Activated CD4-positive, alpha-beta T cell treated with anti-CD3 and anti-CD28 coated beads for 48 hours (primary cell): ENCODE results near the gene ADH5.
"Not testable (repeated sequence)": the region's sequence is repeated elsewhere in the genome, so short reads cannot be mapped to it uniquely, and the experiment has no call there.

Experiments
- DNase-seq: peaks from one replicate; pipeline ENCODE4 v3.0.0-alpha.2; 2020

The ADH5 gene

GRCh38 chr4:99082192-99082591 lies 6.4 kb downstream of the ADH5 start:
- no peak for DNase-seq

DNA sequence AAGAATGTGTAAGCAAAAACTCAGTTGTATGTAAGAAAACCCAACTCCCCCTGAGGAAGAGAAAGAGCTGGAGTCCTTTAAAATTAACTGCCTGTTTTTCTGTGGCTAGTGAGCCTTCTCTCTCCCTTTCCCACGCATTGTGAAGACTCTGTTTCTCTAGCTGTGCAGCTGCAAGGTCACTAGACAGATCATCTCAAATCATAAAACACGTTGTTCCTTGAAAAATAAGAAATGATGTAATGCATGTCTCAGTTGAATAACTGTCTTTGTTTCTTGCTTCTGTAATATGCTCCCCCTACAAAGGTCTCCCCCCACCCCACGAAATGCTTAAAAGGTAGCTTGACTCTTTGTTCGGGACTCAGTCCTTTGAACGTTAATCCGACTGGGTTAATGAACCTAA lies 7.7 kb downstream of the ADH5 start:
- DNase-seq = not testable (repeated sequence)

GRCh38 chr4:99079625-99080295 lies 8.8 kb downstream of the ADH5 start:
- DNase-seq = no peak

GRCh38 chr4:99078931-99079624 lies 9.5 kb downstream of the ADH5 start:
- DNase-seq = no peak

DNA sequence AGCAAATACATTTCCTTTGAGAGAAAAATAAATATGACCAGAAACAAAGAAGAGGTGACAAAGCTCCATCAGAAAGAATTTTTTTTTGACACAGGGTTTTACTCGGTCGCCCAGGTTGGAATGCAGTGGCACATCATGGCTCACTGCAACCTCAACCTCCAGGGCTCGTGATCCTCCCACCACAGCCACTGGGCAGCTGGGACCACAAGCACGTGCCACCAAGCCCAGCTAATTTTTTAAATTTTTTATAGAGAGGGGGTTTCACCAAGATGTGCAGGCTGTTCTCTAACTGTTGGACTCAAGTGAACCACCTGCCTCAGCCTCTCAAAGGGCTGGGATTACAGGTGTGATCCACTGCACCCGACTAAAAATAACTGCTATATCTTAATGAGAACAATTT lies 10.3 kb downstream of the ADH5 start:
- no peak for DNase-seq

DNA sequence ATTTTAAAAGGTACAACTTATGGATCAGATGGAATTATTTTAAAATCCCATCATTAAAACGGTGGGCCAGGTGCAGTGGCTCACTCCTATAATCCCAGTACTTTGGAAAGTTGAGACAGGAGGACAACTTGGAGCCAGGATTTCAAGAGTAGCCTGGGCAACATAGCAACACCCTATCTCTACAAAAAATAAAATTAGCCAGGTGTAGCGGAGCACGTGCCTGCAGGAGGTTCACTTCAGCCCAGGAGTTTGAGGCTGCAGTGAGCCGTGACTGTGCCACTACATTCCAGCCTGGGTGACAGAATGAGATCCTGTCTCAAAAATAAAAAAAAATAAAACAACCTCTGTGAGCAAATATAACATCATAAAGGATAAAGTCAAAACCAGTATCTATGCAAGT lies 11.4 kb downstream of the ADH5 start:
- DNase-seq = no peak

- no peak for DNase-seq
Measured at GRCh38 chr4:99076292-99076976, 12.2 kb downstream of the ADH5 start.

DNA sequence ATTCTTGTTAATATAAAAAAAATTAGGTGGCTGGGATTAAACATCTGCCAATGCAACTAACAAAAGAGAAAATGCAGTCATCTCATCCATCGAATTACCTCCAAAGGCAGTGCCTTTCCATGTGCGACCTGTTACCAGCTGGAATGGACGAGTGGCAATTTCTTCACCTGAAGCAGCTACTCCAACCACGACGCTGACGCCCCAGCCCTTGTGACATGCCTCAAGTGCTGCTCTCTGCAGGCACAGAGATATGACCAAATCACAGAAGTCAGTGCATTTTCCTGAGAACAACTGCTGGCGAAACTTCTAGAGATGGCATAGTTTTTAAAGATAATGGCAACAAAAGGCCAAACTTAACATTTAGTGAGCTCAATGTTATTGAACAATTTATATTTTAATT lies 13.8 kb downstream of the ADH5 start:
- DNase-seq = no peak

GRCh38 chr4:99071159-99071558 lies 17.4 kb downstream of the ADH5 start:
- no peak for DNase-seq

GRCh38 chr4:99067617-99068016 lies 21.0 kb downstream of the ADH5 start:
- DNase-seq = no peak

DNA sequence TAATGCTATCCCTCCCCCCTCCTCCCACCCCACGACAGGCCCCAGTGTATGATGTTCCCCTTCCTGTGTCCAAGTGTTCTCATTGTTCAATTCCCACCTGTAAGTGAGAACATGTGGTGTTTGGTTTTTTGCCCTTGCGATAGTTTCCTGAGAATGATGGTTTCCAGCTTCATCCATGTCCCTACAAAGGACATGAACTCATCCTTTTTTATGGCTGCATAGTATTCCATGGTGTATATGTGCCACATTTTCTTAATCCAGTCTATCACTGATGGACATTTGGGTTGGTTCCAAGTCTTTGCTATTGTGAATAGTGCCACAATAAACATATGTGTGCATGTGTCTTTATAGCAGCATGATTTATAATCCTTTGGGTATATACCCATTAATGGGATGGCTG lies 23.1 kb downstream of the ADH5 start:
- DNase-seq = not testable (repeated sequence)

GRCh38 chr4:99062120-99062519 lies 26.5 kb downstream of the ADH5 start:
- DNase-seq = no peak

GRCh38 chr4:99061048-99061700 lies 27.4 kb downstream of the ADH5 start:
- no peak for DNase-seq

- DNase-seq = no peak
Measured at GRCh38 chr4:99059550-99059949, 29.0 kb downstream of the ADH5 start.

GRCh38 chr4:99058228-99058627 lies 30.4 kb downstream of the ADH5 start:
- DNase-seq = no peak

DNA sequence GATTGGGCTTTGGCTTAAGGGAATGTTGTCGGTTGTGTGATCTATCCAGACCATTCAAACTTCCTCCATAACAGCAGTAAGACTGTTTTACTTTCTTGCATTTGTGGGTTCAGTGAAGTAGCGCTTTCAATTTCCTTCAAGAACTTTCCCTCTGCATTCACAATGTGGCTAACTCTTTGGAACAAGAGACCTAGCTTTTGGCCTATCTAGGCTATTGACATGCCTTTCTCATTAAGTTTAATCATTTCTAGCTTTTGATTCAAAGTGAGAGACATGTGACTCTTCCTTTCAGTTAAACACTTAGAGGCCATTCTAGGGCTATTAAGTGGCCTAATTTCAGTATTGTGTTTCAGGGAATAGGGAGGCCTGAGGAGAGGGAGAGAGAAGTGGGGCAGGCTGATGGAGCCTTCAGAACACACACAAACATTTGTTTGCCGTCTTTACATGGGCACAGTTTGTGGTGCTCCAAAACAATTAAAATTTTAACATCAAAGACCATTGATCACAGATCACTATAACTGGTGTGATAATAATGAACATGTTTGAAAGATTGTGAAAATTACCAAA lies 34.1 kb downstream of the ADH5 start:
- DNase-seq = no peak

- DNase-seq = no peak
Measured at GRCh38 chr4:99052902-99053301, 35.7 kb downstream of the ADH5 start.

DNA sequence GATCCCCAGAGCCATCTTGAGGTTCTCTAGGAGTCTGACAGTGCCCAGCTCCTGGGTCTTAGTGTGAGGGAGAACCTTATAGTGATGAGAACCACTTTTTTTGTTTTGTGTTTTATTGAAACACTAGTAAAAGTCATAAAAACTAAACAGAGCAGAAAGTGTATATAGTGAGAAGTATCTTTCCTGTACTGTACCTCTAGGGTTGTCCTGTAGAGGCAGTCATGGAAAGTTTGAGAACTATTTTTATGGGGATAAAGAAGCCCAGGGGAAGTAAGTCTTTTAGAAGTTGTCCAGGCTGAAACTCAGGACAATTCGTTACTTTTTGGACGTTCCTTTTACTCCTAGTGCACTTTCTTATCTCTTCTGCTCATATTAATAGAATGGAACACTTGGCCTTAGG lies 40.9 kb downstream of the ADH5 start:
- no peak for DNase-seq

DNA sequence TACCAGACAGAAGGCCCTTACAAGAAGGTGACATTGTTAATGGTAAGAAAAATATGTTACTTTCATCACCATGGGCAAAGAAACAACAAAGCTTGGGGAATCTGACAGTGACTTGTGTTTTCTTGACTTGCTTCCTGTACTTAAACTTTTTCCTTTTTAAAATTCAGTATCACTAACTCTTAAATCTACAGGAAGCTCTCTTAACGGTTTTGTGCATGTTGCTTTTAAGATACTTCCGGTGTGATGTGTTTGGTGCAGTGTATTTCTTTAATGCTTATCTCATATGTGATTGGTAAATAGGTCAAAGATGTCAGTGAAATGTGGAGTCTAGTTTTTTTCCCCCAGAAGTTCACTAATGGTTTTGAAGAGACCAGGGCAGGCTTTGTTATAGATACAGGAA lies 45.2 kb downstream of the ADH5 start:
- no peak for DNase-seq

DNA sequence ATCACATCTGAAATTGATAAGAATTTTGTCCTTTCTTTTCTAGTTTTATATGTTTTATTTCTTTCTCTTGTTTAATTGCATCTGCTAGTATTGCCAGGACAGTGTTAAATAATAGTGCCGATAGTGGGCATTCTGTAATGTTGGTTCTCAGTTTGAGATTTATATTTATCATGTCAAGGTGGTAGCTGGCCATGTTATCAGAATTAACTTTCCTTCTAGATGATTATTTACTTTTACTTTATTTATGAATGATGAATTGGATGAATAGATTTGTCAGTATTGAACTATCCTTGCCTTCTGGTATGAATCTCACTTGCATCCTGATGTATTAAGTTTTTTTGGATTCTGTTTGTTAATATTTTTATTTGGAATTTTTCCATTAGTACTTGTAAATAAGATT lies 50.4 kb downstream of the ADH5 start:
- no peak for DNase-seq

- DNase-seq = no peak
Measured at GRCh38 chr4:99033956-99034355, 54.6 kb downstream of the ADH5 start.

GRCh38 chr4:99029852-99030251 lies 58.7 kb downstream of the ADH5 start:
- no peak for DNase-seq

- no peak for DNase-seq
Measured at GRCh38 chr4:99029018-99029735, 59.4 kb downstream of the ADH5 start.
